Neuronal stem cell (in vitro differentiated cells): ENCODE data around the gene UMAD1.
"Not testable (repeated sequence)": the region's sequence is repeated elsewhere in the genome, so short reads cannot be mapped to it uniquely, and the experiment has no call there.

ENCODE experiments used
- DNase-seq: peaks from one replicate; pipeline ENCODE4 v3.0.0-alpha.2; 2013; ENCODE audit warnings: low spot score
- H2AFZ ChIP-seq: one replicate; pipeline ENCODE4 v1.6.1; 2013; ENCODE audit warnings: mild to moderate bottlenecking, low read length, inconsistent platforms
- H2AK5ac ChIP-seq: 2 replicates; pipeline ENCODE4 v1.6.1; 2013; ENCODE audit warnings: low read depth, mild to moderate bottlenecking, inconsistent platforms, low read length, moderate library complexity, mixed read lengths
- H2BK120ac ChIP-seq: 2 replicates; pipeline ENCODE4 v1.6.1; 2013; ENCODE audit warnings: low read depth, mild to moderate bottlenecking, inconsistent platforms, low read length, moderate library complexity, mixed read lengths
- H2BK12ac ChIP-seq: one replicate; pipeline ENCODE4 v1.6.1; 2013; ENCODE audit warnings: low read length, inconsistent platforms
- H2BK15ac ChIP-seq: 2 replicates; pipeline ENCODE4 v1.6.1; 2013; ENCODE audit warnings: mild to moderate bottlenecking, low read length, inconsistent platforms, mixed read lengths
- H2BK5ac ChIP-seq: one replicate; pipeline ENCODE4 v1.6.1; 2013; ENCODE audit warnings: inconsistent platforms, mild to moderate bottlenecking, low read length, moderate library complexity
- H3K14ac ChIP-seq: one replicate; pipeline ENCODE4 v1.6.1; 2013; ENCODE audit warnings: low read length, inconsistent platforms
- H3K18ac ChIP-seq: 2 replicates; pipeline ENCODE4 v1.6.1; 2013; ENCODE audit warnings: low read length, inconsistent platforms
- H3K23ac ChIP-seq: 2 replicates; pipeline ENCODE4 v1.6.1; 2013; ENCODE audit warnings: low read depth, mild to moderate bottlenecking, mixed read lengths, low read length, inconsistent platforms; ENCODE audit not compliant: poor library complexity
- H3K27ac ChIP-seq: replicated peaks from 3 replicates; pipeline ENCODE4 v1.5.1; 2013; ENCODE audit warnings: low read length, inconsistent platforms
- H3K27me3 ChIP-seq, 3 experiments: 2 replicates each; pipeline ENCODE4 v1.6.1; 2013; ENCODE audit warnings: low read length in 3 of 3, mild to moderate bottlenecking in 2 of 3, inconsistent platforms in 1 of 3, low read depth in 1 of 3, mixed read lengths in 1 of 3, moderate library complexity in 1 of 3; ENCODE audit not compliant: control insufficient read depth in 3 of 3, insufficient read depth in 3 of 3
- H3K36me3 ChIP-seq, 2 donors: replicated peaks in 1 of 2; 2 replicates each; pipeline ENCODE4 v1.6.1; 2013; ENCODE audit warnings: low read length in 2 of 2; ENCODE audit not compliant: control insufficient read depth in 2 of 2, insufficient read depth in 2 of 2
- H3K4ac ChIP-seq: 2 replicates; pipeline ENCODE4 v1.6.1; 2013; ENCODE audit warnings: inconsistent platforms, mild to moderate bottlenecking, low read length, moderate library complexity
- H3K4me1 ChIP-seq, 2 donors: 1 replicate in 1 of 2; 2 replicates in 1 of 2; pipeline ENCODE4 v1.6.1; 2013; ENCODE audit warnings: low read length in 2 of 2, low read depth in 1 of 2; ENCODE audit not compliant: control insufficient read depth in 2 of 2, insufficient read depth in 1 of 2
- H3K4me2 ChIP-seq: one replicate; pipeline ENCODE4 v1.6.1; 2013; ENCODE audit warnings: mild to moderate bottlenecking, low read length, inconsistent platforms; ENCODE audit not compliant: insufficient read depth, poor library complexity, severe bottlenecking
- H3K4me3 ChIP-seq, 2 donors: 2 replicates each; pipeline ENCODE4 v1.5.1; 2013; ENCODE audit warnings: low read length in 2 of 2, mild to moderate bottlenecking in 2 of 2, inconsistent platforms in 1 of 2, moderate library complexity in 1 of 2
- H3K79me1 ChIP-seq: one replicate; pipeline ENCODE4 v1.6.1; 2013; ENCODE audit warnings: low read depth, mild to moderate bottlenecking, inconsistent platforms, low read length, moderate library complexity
- H3K9ac ChIP-seq: one replicate; pipeline ENCODE4 v1.6.1; 2013; ENCODE audit warnings: mild to moderate bottlenecking, low read depth, low read length, inconsistent platforms; ENCODE audit not compliant: poor library complexity
- H3K9me3 ChIP-seq, 2 donors: replicated peaks in 1 of 2; 2 replicates each; pipeline versions ENCODE3 to v1.6.1; 2013; ENCODE audit warnings: low read length in 2 of 2, mild to moderate bottlenecking in 2 of 2, inconsistent platforms in 1 of 2, low read depth in 1 of 2, mixed read lengths in 1 of 2, moderate library complexity in 1 of 2; ENCODE audit not compliant: control insufficient read depth in 2 of 2, insufficient read depth in 1 of 2
- H4K8ac ChIP-seq: one replicate; pipeline ENCODE4 v1.6.1; 2013; ENCODE audit warnings: low read depth, mild to moderate bottlenecking, inconsistent platforms, low read length, moderate library complexity
- H4K91ac ChIP-seq: one replicate; pipeline ENCODE4 v1.6.1; 2013; ENCODE audit warnings: low read length, low read depth, mild to moderate bottlenecking, inconsistent platforms; ENCODE audit not compliant: poor library complexity
- WGBS, 2 donors: extraction: QIAGEN DNeasy Blood & Tissue Kit; methylation state at CpG; one replicate each; pipeline ENCODE4 v1.1.7; 2013; ENCODE audit warnings: missing lambda C conversion rate in 2 of 2, mixed read lengths in 1 of 2; ENCODE audit not compliant: insufficient read length in 2 of 2, insufficient replicate concordance in 1 of 2; ENCODE audit errors: extremely low coverage in 2 of 2; 5-methylcytosine and 5-hydroxymethylcytosine counted together

Gene UMAD1

GRCh38 chr7:7804822-7805221 is 164.3 kb downstream of the UMAD1 start:
- not testable (repeated sequence) for H3K18ac ChIP-seq, H3K14ac ChIP-seq, H2BK120ac ChIP-seq, H3K9ac ChIP-seq, H3K79me1 ChIP-seq, H2AFZ ChIP-seq, H3K4ac ChIP-seq, H4K8ac ChIP-seq, DNase-seq, H3K27ac ChIP-seq, H3K23ac ChIP-seq, H4K91ac ChIP-seq, H3K4me3 ChIP-seq, H2BK15ac ChIP-seq, H3K27me3 ChIP-seq, H3K36me3 ChIP-seq, H3K9me3 ChIP-seq, H2BK12ac ChIP-seq, H3K4me2 ChIP-seq, H3K4me1 ChIP-seq, H2BK5ac ChIP-seq, H2AK5ac ChIP-seq
- WGBS, 2 donors = no CpG with 5 or more reads among the region's 9 CpGs

DNA sequence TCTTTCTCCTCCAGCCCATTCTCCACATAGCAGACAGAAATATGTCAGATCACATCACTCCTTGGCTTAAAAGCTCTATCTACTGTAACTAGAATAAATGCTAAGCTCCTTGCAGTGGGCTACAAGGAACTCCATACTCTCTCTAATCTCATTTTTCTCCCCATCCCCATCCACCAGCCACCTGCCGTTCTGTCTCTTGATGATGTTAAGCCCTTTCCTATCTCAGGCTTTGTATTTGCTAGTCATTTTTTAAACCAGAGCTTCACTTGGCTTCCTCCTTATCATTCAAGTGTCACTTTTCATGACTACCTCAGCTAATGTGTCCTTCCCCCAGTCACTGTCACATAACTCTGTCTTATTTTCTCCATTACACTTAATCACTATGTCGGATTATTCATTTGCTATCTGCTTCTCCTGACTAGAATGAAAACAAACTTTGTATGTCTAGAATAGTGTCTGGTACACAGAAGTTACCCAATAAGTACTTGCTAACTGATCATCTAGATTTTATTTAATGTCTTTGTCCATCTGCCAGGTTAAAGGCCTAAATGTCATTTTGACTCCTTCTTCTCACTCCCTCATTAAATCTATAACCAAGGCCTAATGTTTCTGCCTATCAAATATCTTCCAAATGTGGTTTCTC is 165.1 kb downstream of the UMAD1 start:
- no peaks in the 10 kb centered on the region for H3K27me3 ChIP-seq
- H2AK5ac ChIP-seq = no peak overlapping the region
- no CpG with 5 or more reads among the region's 2 CpGs for WGBS, 2 donors
- H3K23ac ChIP-seq = no peak overlapping the region
- DNase-seq = no peak
- H2AFZ ChIP-seq = no peak overlapping the region
- no peak overlapping the region for H4K91ac ChIP-seq
- H3K27ac ChIP-seq = no peak overlapping the region
- H3K14ac ChIP-seq = no peak overlapping the region
- H3K4me1 ChIP-seq = no peaks in the 10 kb centered on the region
- H3K79me1 ChIP-seq = no peaks in the 10 kb centered on the region
- H4K8ac ChIP-seq = no peak overlapping the region
- H2BK5ac ChIP-seq = no peak overlapping the region
- no peak overlapping the region for H3K9ac ChIP-seq
- H3K36me3 ChIP-seq = no peaks in the 10 kb centered on the region
- no peaks in the 10 kb centered on the region for H3K9me3 ChIP-seq
- no peak overlapping the region for H3K4me3 ChIP-seq
- no peak overlapping the region for H2BK12ac ChIP-seq
- H3K18ac ChIP-seq = no peak overlapping the region
- H3K4me2 ChIP-seq = no peak overlapping the region
- no peak overlapping the region for H3K4ac ChIP-seq
- no peak overlapping the region for H2BK120ac ChIP-seq
- H2BK15ac ChIP-seq = no peak overlapping the region

- Histone ChIP-seq H3K18ac (no peak overlapping the region), H2BK5ac (no peak overlapping the region), H3K14ac (no peak overlapping the region), H3K27ac (no peak overlapping the region), H2AFZ (no peak overlapping the region), H3K23ac (no peak overlapping the region), H3K9me3 (no peaks in the 10 kb centered on the region), H3K79me1 (no peaks in the 10 kb centered on the region), H3K9ac (no peak overlapping the region), H3K4me3 (no peak overlapping the region), H3K27me3 (no peaks in the 10 kb centered on the region), H2BK12ac (no peak overlapping the region), H2AK5ac (no peak overlapping the region), H3K4me2 (no peak overlapping the region), H3K4ac (no peak overlapping the region), H3K36me3 (no peaks in the 10 kb centered on the region), H4K8ac (no peak overlapping the region), H2BK120ac (no peak overlapping the region), H4K91ac (no peak overlapping the region), H2BK15ac (no peak overlapping the region), H3K4me1 (peaks cover 0 to 1% of the 10 kb centered on the region in 2 donors)
- WGBS, 2 donors = 100% methylated on average over 1 of the region's 4 CpGs; no CpG with 5 or more reads in 1 of the 2 donors
- DNase-seq = no peak
These were observed 167.6 kb downstream of the UMAD1 start for GRCh38 chr7:7808156-7808555.

DNA sequence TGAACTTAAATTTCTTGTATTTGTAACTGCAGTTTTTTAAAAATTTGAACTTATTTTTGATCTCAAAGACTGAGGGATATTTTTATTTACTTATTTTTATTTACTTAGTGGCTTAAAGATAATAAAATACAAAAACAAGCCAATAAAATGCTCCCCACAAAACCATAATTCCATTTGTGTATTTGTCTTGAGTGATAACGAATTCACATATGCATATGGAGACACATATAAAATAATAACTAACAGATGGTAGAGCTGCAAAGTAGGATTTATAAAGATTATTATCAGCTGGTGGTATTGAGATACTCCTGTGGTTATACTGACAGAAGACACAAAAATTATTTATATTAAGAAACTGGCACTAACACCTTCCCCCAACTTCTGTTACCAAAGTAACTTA is 168.1 kb downstream of the UMAD1 start:
- H3K9me3 ChIP-seq = no peaks in the 10 kb centered on the region
- H3K23ac ChIP-seq = no peak overlapping the region
- no peak overlapping the region for H2AFZ ChIP-seq
- no peak for DNase-seq
- H3K4me3 ChIP-seq = no peak overlapping the region
- no peak overlapping the region for H2BK12ac ChIP-seq
- no peak overlapping the region for H3K9ac ChIP-seq
- H3K4me1 ChIP-seq = peaks cover 0 to 1% of the 10 kb centered on the region in 2 donors
- peaks cover 2% of the 10 kb centered on the region for H3K79me1 ChIP-seq
- no peak overlapping the region for H3K4ac ChIP-seq
- H2AK5ac ChIP-seq = no peak overlapping the region
- no peak overlapping the region for H2BK15ac ChIP-seq
- WGBS, 2 donors = no CpG with 5 or more reads among the region's 1 CpG
- no peak overlapping the region for H3K14ac ChIP-seq
- H2BK5ac ChIP-seq = no peak overlapping the region
- no peak overlapping the region for H4K8ac ChIP-seq
- no peak overlapping the region for H3K18ac ChIP-seq
- no peaks in the 10 kb centered on the region for H3K27me3 ChIP-seq
- no peak overlapping the region for H3K27ac ChIP-seq
- no peaks in the 10 kb centered on the region for H3K36me3 ChIP-seq
- H2BK120ac ChIP-seq = no peak overlapping the region
- H4K91ac ChIP-seq = no peak overlapping the region
- H3K4me2 ChIP-seq = no peak overlapping the region
